NCI-H69 (cell line): ENCODE data around the gene APOH.

Source experiments
- DNase-seq: peaks from one replicate; lab custom pipeline; 2025; lab: John Stamatoyannopoulos, UW

APOH gene

GRCh38 chr17:66191593-66192377, 37.4 kb downstream of the APOH start, which contains the start of gene CEP112:
CEP112 (minus strand) TSS chr17:66192133.
- DNase-seq, result peak; percentile 95

- DNase-seq, result peak; percentile 55
Measured at GRCh38 chr17:66190738-66191592, 38.2 kb downstream of the APOH start.

DNA sequence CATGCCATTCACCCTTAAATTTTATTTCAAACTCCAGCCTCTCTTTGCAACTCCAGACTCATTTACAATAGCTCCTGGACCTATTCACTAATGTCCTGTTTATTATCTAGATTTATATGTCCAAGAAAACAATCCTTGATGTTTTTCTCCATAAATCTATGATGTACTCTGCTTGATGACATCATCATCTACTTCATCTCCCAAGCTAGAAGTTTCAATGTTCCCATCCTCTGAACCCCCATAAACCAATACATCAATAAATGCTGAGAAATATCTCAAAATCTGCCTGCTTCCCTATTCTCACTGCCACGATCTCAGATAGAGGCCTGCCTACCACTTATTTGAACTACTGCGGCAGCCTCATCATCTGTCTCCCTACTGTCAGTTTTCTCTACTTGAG, 41.5 kb downstream of the APOH start:
- no peak for DNase-seq

DNA sequence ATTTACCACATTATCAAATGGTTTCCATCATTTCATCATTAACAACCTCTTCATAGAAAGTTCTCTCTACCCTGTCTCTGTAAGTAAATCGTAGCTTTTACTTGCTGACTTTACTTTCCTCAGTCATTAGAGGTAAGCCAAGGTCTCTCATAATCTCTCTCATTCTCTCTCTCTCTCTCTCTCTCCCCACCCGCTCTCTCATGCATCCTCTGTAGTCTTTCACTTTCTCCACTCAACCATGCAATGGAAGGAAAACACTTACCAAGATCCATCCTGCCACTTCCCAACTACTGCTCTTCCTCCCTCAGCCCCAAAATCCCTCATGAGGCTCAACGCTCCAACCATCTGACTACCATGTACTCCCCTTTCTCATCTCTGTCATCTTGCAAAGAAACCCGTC, 43.4 kb downstream of the APOH start:
- DNase-seq, result peak; percentile 35

GRCh38 chr17:66184392-66184791, 44.8 kb downstream of the APOH start:
- DNase-seq, result no peak

DNA sequence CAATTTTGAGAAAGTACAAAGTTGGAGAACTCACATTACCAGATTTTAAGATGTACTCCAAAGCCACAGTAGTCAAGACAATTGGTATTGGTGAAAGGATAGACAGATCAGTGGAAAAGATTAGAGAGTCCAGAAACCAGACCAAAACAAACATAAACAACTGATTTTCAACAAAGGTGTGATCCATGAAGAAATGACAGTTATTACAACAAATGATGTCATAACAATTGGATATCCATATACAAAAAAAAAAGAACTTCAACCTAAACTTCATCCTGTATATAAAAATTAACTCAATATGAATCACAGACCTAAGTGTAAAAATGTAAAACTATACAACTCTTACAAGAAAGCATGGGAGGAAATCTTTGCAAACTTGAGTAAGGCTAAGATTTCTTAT, 45.7 kb downstream of the APOH start:
- DNase-seq, result no peak

DNA sequence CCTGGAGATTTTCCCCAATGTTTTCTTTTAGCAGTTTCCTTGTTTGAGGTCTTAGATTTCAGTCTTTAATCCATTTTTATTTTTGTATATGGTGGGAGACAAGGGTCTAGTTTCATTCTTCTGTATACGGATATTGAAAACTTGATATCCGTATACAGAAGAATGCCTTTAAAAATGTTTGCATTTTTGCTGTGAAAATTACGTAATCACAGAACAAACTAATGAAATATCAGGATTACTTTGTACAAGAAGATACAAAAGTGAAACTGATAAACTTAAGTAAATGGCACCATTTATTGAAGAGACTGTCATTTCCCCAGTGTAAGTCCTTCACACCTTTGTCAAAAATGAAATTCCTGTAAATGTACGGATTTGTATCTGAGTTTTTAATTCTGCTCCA, 50.6 kb downstream of the APOH start:
- DNase-seq, result no peak

DNA sequence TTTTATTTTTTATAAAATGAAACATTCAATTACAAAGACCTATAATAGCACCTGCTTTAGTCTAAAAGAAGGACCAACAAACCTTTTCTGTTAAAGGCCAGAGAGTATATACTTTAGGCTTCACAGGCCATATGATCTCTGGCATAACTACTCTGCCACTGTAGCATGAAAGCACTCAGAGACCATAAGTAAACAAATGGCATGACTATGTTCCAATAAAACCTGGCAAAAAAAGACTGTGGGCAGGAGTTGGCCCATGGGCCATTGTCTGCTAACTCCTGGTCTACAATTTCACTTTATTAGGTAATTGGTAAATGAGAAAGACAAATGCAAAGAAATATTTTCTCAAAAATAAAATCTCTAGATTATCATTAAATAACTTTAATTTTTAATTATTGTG, 52.2 kb downstream of the APOH start:
- peak; percentile 67 for DNase-seq

DNA sequence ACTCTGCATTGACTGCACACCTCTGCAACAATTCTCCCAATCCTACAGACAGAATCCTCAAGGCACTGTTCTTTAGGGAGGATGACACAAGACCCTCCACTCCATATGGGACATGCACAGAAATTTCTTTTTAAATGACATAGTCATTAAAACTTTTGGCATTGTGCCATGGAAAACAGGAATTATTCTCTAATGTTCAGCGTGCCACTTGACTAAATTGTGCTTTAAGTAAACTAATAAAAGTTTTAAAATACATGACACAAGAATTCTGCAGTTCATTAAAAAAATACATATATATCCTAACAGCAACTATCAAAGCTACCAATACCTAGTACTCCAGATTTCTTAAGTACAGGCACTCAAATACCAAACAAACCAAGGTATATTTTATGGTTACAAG, 53.3 kb downstream of the APOH start:
- DNase-seq, result peak; percentile 55

DNA sequence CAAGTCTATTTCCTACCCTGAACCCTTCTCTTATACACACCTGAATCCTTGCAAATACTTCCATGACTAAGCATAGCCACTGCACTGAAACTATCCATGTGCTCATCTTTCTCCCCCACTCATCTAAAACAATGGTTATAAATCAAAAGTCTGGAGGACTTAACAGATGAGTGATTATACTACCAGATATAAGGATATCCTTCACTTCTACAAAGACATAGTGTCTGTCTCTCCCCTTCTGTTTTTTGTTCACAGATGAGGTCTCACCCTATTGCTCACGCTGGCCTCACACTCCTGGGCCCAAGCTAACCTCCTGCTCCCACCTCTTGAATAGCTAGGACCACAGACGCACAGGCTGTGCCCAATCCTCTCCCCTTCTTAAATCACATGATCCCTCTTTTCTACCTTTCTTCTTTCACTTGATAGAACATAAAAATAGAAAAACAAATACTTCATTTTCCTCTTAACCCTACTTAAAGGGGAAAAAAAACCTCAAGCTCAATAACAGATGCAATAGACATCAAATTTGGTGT, 56.5 kb downstream of the APOH start:
- no peak for DNase-seq

DNA sequence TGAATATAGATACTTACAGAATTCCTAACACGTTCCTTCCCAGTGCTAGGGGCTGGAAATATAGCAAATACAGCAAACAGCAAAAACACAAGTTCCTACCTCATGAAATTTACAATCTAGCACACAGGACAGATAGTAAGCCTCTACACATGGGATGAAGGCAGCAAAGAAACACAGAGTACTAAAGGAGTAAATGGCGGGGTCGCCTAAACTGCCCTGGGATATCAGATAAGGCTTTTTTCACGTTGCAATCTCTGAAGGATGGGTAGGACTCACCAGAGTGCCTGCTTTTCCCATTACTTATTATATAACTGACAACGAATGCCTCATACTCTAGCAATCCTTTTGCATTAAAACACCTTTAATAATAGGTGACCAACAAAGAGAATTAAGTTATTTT, 57.1 kb downstream of the APOH start:
- DNase-seq, result no peak

DNA sequence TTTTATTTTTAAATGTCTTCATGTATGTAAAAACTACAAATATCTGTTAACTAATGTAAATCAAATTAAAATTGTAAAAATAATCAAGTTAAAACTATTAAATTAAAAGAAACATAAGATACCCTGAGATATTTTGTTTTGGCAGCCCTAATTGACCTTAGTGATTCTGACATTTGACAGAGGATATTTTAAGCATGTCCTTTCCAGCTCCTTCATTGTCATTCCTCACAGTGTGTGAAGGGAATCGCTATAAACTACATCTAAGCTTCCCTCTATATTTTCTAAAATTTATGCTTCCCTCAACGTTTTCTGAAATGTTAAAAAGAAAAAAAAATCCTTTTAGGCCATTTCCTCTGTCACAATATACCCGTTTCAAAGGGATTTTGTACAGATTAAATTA, 57.5 kb downstream of the APOH start:
- no peak for DNase-seq

DNA sequence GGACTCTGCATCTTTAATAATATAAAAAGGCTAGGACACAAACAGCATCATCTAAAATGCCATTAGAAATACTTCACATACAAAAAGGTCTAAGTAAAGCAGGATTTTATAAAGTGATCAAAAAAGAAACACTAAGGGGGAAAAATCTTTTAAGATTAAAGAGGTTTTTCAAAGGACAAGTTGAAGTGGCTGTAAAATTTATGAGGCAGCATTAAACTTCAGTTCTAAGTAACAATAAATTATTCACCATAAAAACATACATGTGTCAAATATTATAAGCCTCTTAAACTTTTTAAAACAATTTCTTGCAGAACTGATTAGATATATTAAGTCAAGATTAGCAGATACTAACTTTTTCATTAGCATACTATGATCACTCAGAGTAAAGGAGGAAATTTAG, 58.0 kb downstream of the APOH start:
- DNase-seq, result no peak

GRCh38 chr17:66169839-66170238, 59.4 kb downstream of the APOH start:
- DNase-seq, result no peak

DNA sequence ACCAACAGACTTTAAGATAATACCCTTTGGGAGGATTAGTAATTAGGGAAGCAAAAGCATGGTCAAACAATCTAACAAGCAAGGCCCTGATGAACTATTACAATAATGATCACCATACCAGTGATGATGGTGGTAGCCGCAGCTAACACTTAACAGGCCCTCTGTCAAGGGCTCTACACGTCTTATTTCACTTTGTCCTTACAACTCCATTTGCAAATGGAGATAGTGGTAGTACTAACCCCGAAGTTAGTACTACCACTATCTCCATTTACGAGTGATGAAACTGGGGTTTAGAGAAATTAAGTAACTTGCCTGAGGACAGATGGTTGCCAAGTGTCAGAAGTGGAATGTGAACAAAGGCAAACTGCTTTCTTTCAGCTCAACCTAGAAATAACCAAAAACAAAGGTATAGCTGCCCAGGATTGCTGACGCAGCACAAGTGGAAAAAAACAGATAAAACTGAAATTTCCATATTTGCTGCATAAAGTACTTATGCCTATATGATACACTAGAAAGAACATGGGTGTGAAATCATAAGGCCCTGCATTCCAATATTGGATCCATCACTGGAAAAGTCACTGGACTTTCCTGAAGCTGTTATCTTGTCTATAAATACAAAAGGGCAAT, 61.9 kb downstream of the APOH start:
- DNase-seq, result no peak

DNA sequence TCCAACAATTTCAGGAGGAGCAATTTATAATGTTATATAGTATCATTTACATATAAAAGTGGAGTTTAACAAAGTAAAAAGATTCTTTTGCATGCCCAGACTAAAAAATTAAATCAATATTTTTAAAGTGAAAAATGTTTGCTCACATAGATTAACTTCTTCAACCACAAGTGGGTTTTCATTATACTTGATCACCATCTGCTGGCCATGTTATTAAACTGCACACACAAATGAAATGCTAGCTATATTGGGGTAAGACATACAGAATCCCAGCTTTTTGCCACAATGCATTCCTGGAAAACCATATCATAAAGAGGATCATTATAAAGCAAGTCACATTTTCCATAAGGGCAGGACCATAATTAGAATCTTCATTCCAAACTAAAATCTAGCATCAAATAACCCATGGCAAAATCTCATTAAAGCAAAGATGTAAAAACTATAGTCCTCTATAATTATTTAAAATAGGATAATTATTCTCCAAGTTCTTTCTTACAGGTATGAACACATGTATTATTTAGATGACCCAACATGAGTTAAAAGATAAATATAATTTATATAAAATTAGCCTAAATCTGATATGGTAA, 63.6 kb downstream of the APOH start:
- peak; percentile 67 for DNase-seq
